ENCODE results near the gene RNF25. TPM values are rescaled to one million over a fixed set of nuclear protein-coding genes. Genes with fewer than 3 reads are reported as not detected.

The RNF25 gene
- total RNA-seq, 2 donors from 2014 or later: 13.9 to 18.2 TPM

DNA sequence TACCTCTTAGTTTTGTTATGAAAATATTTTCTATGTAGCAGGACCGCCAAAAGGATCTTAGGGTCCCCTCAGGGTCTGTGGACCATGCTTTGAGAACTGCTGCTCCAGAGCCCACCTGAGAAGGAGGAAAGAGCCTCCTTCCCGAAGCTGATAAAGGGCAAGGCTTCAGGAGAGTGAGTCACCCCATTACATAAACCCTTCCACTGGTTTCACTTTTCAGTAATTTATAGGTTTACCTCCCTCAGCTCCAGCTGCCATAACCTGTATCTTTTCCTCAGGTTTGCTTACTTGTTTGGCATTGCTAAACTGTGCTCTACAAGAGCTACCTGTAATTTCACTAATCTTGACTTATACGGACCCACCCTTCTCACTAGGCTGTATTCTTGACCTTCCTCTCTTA is 45.5 kb upstream of the RNF25 start:
- H3K27me3 ChIP-seq: no peaks in the 10 kb centered on the region
- TF ChIP-seq, protein P1, sequence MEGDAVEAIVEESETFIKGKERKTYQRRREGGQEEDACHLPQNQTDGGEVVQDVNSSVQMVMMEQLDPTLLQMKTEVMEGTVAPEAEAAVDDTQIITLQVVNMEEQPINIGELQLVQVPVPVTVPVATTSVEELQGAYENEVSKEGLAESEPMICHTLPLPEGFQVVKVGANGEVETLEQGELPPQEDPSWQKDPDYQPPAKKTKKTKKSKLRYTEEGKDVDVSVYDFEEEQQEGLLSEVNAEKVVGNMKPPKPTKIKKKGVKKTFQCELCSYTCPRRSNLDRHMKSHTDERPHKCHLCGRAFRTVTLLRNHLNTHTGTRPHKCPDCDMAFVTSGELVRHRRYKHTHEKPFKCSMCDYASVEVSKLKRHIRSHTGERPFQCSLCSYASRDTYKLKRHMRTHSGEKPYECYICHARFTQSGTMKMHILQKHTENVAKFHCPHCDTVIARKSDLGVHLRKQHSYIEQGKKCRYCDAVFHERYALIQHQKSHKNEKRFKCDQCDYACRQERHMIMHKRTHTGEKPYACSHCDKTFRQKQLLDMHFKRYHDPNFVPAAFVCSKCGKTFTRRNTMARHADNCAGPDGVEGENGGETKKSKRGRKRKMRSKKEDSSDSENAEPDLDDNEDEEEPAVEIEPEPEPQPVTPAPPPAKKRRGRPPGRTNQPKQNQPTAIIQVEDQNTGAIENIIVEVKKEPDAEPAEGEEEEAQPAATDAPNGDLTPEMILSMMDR (IDR thresholded peaks at IDR 0.05): no peak
- H3K4me3 ChIP-seq: no peak overlapping the region
- no peaks in the 10 kb centered on the region for H3K9me3 ChIP-seq
- H3K27ac ChIP-seq: no peak overlapping the region
- H3K36me3 ChIP-seq: no peaks in the 10 kb centered on the region
- DNase-seq (ENCODE audit: low spot score): no peak
- H3K4me1 ChIP-seq: peaks cover 0 to 5% of the 10 kb centered on the region in 2 donors

DNA sequence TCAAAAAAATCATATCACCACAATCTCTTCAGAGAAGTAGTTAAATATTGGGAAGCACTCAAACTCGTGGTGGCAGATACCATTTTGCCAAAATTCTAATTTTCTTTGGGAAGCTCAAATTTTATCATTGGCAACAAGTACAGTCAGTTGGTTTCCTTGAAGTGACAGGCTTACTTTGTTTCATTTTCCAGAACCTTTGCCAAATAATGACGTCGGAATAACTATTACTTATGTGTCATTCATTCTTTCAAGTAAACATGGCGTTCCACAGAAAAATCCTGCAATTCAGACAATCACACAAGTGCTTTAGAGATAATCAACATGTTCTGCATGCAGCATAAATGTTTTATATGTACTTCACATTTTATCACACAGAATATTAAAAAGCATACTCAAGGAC is 44.3 kb upstream of the RNF25 start:
- Histone ChIP-seq H3K27me3 (no peaks in the 10 kb centered on the region), H3K4me1 (peaks cover 0 to 5% of the 10 kb centered on the region in 2 donors), H3K4me3 (no peak overlapping the region), H3K9me3 (no peaks in the 10 kb centered on the region), H3K36me3 (no peaks in the 10 kb centered on the region), H3K27ac (peak overlapping the region; percentile 14 to 23)
- TF ChIP-seq, protein P1 (IDR thresholded peaks at IDR 0.05): no peak
- no peak for DNase-seq (ENCODE audit: low spot score)

DNA sequence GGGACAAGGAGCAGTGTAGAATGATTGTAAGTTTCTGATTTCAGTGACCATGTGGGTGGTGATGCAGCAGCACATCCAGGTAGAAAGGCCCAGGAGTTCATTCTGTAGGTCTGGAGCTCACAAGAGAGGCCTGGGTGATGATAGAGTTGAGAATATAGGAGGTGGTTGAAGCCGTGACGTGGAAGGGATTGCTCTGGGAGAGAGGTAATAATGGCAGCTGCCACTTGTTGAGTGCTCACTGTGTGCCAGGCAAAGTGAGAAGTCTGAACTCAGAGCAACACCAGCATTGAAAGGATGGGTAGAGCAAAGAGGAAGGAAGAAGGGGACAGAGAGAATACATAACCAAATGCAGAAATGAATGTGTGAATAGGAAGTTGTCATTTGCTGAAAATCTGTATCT is 42.1 kb upstream of the RNF25 start:
- no peak overlapping the region for H3K27ac ChIP-seq
- H3K4me1 ChIP-seq: peaks cover 0 to 9% of the 10 kb centered on the region in 2 donors
- no peaks in the 10 kb centered on the region for H3K27me3 ChIP-seq
- H3K4me3 ChIP-seq: no peak overlapping the region
- TF ChIP-seq, protein P1 (IDR thresholded peaks at IDR 0.05): no peak
- no peaks in the 10 kb centered on the region for H3K36me3 ChIP-seq
- H3K9me3 ChIP-seq: no peaks in the 10 kb centered on the region
- no peak for DNase-seq (ENCODE audit: low spot score)

DNA sequence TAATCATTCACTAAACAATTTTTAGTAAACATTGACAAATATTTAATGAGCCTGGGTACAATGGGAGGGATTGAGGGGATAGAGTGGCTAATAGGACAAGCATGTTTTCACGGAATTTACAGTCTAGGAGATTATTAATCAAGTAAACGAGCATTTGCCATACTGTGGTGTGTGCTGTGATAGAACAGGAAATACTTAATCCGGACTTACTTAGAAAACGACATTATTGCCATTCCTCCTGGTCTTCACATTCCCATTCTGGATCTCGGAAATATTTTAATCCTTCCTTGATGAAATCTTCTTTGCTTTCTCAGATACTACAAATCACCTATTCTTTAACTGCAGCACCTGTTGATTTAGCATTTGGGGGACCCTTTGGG is 39.7 kb upstream of the RNF25 start:
- DNase-seq (ENCODE audit: low spot score): no peak
- Histone ChIP-seq H3K36me3 (no peaks in the 10 kb centered on the region), H3K4me3 (peak overlapping the region; percentile 63 to 85), H3K9me3 (no peaks in the 10 kb centered on the region), H3K27ac (peak overlapping the region; percentile 88 to 92), H3K4me1 (peaks cover 0 to 9% of the 10 kb centered on the region in 2 donors), H3K27me3 (no peaks in the 10 kb centered on the region)
- TF ChIP-seq, protein P1 (IDR thresholded peaks at IDR 0.05): no peak

DNA sequence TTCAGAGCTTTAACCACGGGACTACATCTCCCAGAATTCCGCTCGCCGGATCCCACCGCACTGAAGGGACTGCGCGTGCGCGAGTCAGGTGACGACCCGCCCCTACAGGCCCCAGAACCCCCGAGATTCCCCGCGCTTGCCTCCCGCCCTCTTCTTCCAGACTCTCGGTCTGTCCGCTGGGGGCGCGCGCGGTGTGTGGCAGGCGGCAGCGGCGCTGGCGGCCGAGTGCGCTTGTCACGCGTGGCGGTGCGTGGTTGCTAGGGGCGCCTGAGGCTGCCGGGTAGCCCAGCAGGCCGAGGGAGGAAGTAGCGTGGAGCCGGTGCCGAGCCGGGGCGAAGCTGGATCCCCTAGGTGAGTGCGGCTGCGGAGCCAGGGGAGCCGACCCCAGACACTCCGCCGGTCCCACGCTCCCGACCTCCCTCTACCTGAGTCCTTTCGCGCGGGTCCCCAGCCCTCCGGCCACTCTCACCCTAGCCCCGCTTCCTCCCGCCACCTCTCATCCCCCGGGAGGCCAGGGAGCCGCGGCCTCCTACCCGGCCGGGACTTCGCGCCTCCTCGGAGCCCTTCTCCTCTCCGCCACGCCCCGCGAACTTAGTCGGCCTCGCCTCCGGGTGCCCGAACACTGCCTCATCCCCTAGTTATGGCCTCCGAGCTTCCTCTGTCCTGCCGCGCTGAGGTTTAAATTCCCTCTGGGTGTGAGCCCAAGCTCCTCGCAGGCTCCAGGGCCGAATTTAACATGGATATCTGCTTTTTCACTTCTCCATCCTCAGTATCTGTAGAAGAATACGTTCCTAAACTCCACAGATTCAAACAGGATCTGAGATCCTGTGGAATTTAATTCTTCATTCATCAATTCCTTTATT is 39.1 kb upstream of the RNF25 start, which contains the start of gene TTLL4:
Gene TTLL4 (plus strand): TSS at position 149 of the 863 bp plus-strand sequence. CDS start 26,842 bp downstream, outside the sequence.
- TF ChIP-seq, protein P1 (IDR thresholded peaks at IDR 0.05): peak; percentile 77 to 90
- Histone ChIP-seq H3K4me3 (peak within 1 kb of the TSS; percentile 63 to 85), H3K36me3 (no peaks in the 10 kb centered on the region), H3K4me1 (peaks cover 0 to 9% of the 10 kb centered on the region in 2 donors), H3K27ac (peak within 1 kb of the TSS; percentile 88 to 92), H3K9me3 (no peaks in the 10 kb centered on the region), H3K27me3 (no peaks in the 10 kb centered on the region)
- peak; percentile 98 for DNase-seq (ENCODE audit: low spot score)
